Endodermal cell (in vitro differentiated cells): ENCODE data around the gene ST3GAL3. TPM values are rescaled to one million over a fixed set of nuclear protein-coding genes. Genes with fewer than 3 reads are reported as not detected.

ENCODE experiments used
- DNase-seq: peaks from one replicate; pipeline ENCODE4 v3.0.0-alpha.2; 2017
- H3K27ac ChIP-seq: 2 replicates; pipeline ENCODE4 v1.5.1; 2013; ENCODE audit warnings: mild to moderate bottlenecking, low read depth, low read length, moderate library complexity
- H3K27me3 ChIP-seq: 2 replicates; pipeline ENCODE4 v1.6.1; 2013; ENCODE audit warnings: mild to moderate bottlenecking, low read length, moderate library complexity; ENCODE audit not compliant: insufficient read depth, control insufficient read depth, poor library complexity, severe bottlenecking
- H3K36me3 ChIP-seq: 2 replicates; pipeline ENCODE4 v1.7.0; 2013; ENCODE audit warnings: mild to moderate bottlenecking, low read length, moderate library complexity; ENCODE audit not compliant: control insufficient read depth, insufficient read depth
- H3K4me1 ChIP-seq: one replicate; pipeline ENCODE4 v1.7.0; 2013; ENCODE audit warnings: low read length; ENCODE audit not compliant: control insufficient read depth, insufficient read depth
- H3K4me3 ChIP-seq: 2 replicates; pipeline ENCODE4 v1.5.1; 2013; ENCODE audit warnings: mild to moderate bottlenecking, low read length, moderate library complexity
- H3K9ac ChIP-seq: 2 replicates; pipeline ENCODE4 v1.6.1; 2013; ENCODE audit warnings: mild to moderate bottlenecking, low read length, moderate library complexity; ENCODE audit not compliant: poor library complexity, severe bottlenecking; ENCODE audit errors: extremely low read depth
- H3K9me3 ChIP-seq: 2 replicates; pipeline ENCODE4 v1.6.1; 2013; ENCODE audit warnings: mild to moderate bottlenecking, low read length, moderate library complexity; ENCODE audit not compliant: control insufficient read depth
- H3K27ac Mint-ChIP-seq: 2 replicates; pipeline ENCODE4 v1.8.0; 2020; ENCODE audit warnings: mixed read lengths
- H3K27me3 Mint-ChIP-seq: 2 replicates; pipeline ENCODE4 v1.8.0; 2021; ENCODE audit warnings: mild to moderate bottlenecking, mixed read lengths; ENCODE audit not compliant: insufficient read depth
- H3K36me3 Mint-ChIP-seq: 2 replicates; pipeline ENCODE4 v1.8.0; 2020; ENCODE audit warnings: low read depth, mixed read lengths
- H3K4me1 Mint-ChIP-seq: 2 replicates; pipeline ENCODE4 v1.8.0; 2020; ENCODE audit warnings: mixed read lengths
- H3K4me3 Mint-ChIP-seq: 2 replicates; pipeline ENCODE4 v1.8.0; 2020; ENCODE audit warnings: mild to moderate bottlenecking, moderate library complexity, mixed read lengths
- H3K9me3 Mint-ChIP-seq: 2 replicates; pipeline ENCODE4 v1.8.0; 2020; ENCODE audit warnings: mild to moderate bottlenecking, mixed read lengths
- CTCF ChIP-seq: fragments of 200-600 bp; sonication (generic); conservative IDR thresholded peaks from 2 replicates; pipeline ENCODE4 v1.5.0; 2021; ENCODE audit warnings: antibody characterized with exemption, mild to moderate bottlenecking
- WGBS, 2 experiments: methylation state at CpG; one replicate each; pipeline versions ENCODE4 v1.1.5 to v1.1.7; 2013; ENCODE audit warnings: missing lambda C conversion rate in 2 of 2, mixed read lengths in 1 of 2; ENCODE audit not compliant: insufficient coverage in 1 of 2, insufficient read length in 1 of 2; 5-methylcytosine and 5-hydroxymethylcytosine counted together
- total RNA-seq, 2 donors: library from RNA; stranded (reverse); fragmentation: NEBNext Ultra II Directional in 1 of 2; extraction: Animal tissue kit (Norgen Biotek cat#: 25700) in 1 of 2; gene quantifications; 2 replicates in 1 of 2; 3 replicates in 1 of 2; pipeline ENCODE4 v1.2.1, GENCODE V29; 2021

ST3GAL3 gene
- total RNA-seq, 2 donors from 2014 or later, result 15.5 to 15.9 TPM

DNA sequence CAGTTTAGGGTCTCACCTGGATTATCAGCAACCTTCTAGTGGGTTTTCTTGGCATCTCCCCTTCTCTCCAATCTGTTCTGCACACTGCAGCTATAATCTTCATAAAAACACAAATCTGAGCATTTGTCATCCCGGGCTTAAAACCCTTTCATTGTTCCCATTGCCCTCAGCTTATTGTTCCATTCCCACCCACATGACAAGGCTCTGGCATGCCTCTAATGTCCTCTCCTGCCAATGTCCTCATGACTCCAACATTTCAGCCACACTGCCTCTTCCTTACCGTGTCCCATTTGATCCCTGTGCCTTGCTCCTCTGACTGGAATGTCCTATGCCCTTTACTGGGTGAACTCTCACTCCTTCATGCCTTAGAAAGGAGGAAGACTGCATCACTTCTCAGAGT lies 255.0 kb downstream of the ST3GAL3 start:
- WGBS, 2 experiments, result 89 to 96% methylated on average over 2 of the region's 2 CpGs
- H3K4me3 Mint-ChIP-seq, result no peak overlapping the region
- no peak for TF ChIP-seq CTCF

GRCh38 chr1:43963006-43963405 lies 255.7 kb downstream of the ST3GAL3 start:
- H3K36me3 Mint-ChIP-seq, result peaks cover 12% of the 10 kb centered on the region
- H3K9ac ChIP-seq, result no peak overlapping the region
- 94 to 95% methylated on average over 3 of the region's 3 CpGs for WGBS, 2 experiments

More for the DNA sequence above, 255.0 kb downstream of the ST3GAL3 start:
- Mint-ChIP-seq H3K9me3 (no peaks in the 10 kb centered on the region), H3K27me3 (no peaks in the 10 kb centered on the region), H3K4me1 (no peaks in the 10 kb centered on the region), H3K27ac (no peak overlapping the region), H3K36me3 (peaks cover 15% of the 10 kb centered on the region)
- Histone ChIP-seq H3K9ac (no peak overlapping the region), H3K27me3 (no peaks in the 10 kb centered on the region), H3K9me3 (no peaks in the 10 kb centered on the region), H3K36me3 (peaks cover 21% of the 10 kb centered on the region), H3K4me1 (no peaks in the 10 kb centered on the region), H3K4me3 (no peak overlapping the region), H3K27ac (no peak overlapping the region)
- no peak for DNase-seq

DNA sequence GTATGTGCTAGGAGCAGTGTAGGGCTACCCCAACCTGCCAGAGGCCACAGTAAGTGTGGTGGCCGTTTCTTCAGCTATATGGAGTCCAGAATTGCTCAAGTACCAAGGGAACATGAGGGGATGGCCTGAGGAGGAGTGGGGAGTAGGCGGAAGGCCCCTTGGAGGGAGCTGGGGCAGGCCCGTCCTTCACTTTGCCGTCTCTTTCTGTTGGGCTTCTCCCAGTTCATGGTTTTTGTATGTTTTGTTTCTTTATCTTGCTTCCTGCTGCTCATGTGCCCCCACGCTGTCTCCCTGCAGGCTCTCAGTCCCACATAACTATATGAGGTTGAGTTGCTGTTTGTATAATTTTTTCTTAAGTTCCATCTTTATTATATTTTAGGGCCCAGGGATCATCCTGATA lies 256.6 kb downstream of the ST3GAL3 start:
- TF ChIP-seq CTCF, result no peak
- peaks cover 12% of the 10 kb centered on the region for H3K36me3 Mint-ChIP-seq
- H3K4me3 ChIP-seq, result no peak overlapping the region
- H3K27me3 Mint-ChIP-seq, result no peaks in the 10 kb centered on the region
- no peak overlapping the region for H3K4me3 Mint-ChIP-seq
- DNase-seq, result no peak
- H3K9me3 Mint-ChIP-seq, result no peaks in the 10 kb centered on the region
- no peaks in the 10 kb centered on the region for H3K4me1 ChIP-seq
- H3K4me1 Mint-ChIP-seq, result no peaks in the 10 kb centered on the region
- no peak overlapping the region for H3K27ac Mint-ChIP-seq
- H3K36me3 ChIP-seq, result peaks cover 8% of the 10 kb centered on the region
- WGBS, 2 experiments, result 85 to 86% methylated on average over 4 to 5 of the region's 5 CpGs
- no peaks in the 10 kb centered on the region for H3K27me3 ChIP-seq
- no peaks in the 10 kb centered on the region for H3K9me3 ChIP-seq
- H3K27ac ChIP-seq, result no peak overlapping the region
- H3K9ac ChIP-seq, result no peak overlapping the region

More at GRCh38 chr1:43963006-43963405, 255.7 kb downstream of the ST3GAL3 start:
- Histone ChIP-seq H3K27ac (no peak overlapping the region), H3K36me3 (peaks cover 15% of the 10 kb centered on the region), H3K4me3 (no peak overlapping the region), H3K27me3 (no peaks in the 10 kb centered on the region), H3K9me3 (no peaks in the 10 kb centered on the region), H3K4me1 (no peaks in the 10 kb centered on the region)
- Mint-ChIP-seq H3K9me3 (no peaks in the 10 kb centered on the region), H3K4me1 (no peaks in the 10 kb centered on the region), H3K4me3 (no peak overlapping the region), H3K27me3 (no peaks in the 10 kb centered on the region), H3K27ac (no peak overlapping the region)
- no peak for TF ChIP-seq CTCF
- DNase-seq, result no peak
